K562 (cell line): ENCODE results near the gene RREB1. TPM values are rescaled to one million over a fixed set of nuclear protein-coding genes. Genes with fewer than 3 reads are reported as not detected.

Source experiments
- ATF7 ChIP-seq: fragments of 450-650 bp; IDR thresholded peaks from 2 replicates; pipeline ENCODE4 v1.7.1; 2014; ENCODE audit warnings: mild to moderate bottlenecking, moderate library complexity
- CREB3 ChIP-seq: fragments of 450-650 bp; conservative IDR thresholded peaks from 2 replicates; pipeline ENCODE4 v1.6.1; 2016; ENCODE audit warnings: missing genetic modification characterization, low read depth, mild to moderate bottlenecking, missing compliant biosample characterization, moderate library complexity
- DLX4 ChIP-seq: fragments of 250-450 bp; sonication (Bioruptor Pico); IDR thresholded peaks from 2 replicates; pipeline ENCODE4 v1.6.1; 2021; ENCODE audit warnings: mild to moderate bottlenecking
- DMBX1 ChIP-seq: fragments of 250-450 bp; sonication (Bioruptor Pico); IDR thresholded peaks from 2 replicates; pipeline ENCODE4 v1.8.0; 2022; ENCODE audit warnings: inconsistent platforms, mild to moderate bottlenecking, moderate library complexity, borderline replicate concordance
- ESRRB ChIP-seq: fragments of 250-450 bp; sonication (Bioruptor Pico); IDR thresholded peaks from 2 replicates; pipeline ENCODE4 v1.5.0; 2020; ENCODE audit warnings: mild to moderate bottlenecking, moderate library complexity, borderline replicate concordance
- ETV1 ChIP-seq: fragments of 450-650 bp; conservative IDR thresholded peaks from 2 replicates; pipeline ENCODE4 v1.6.1; 2016; ENCODE audit warnings: missing genetic modification characterization, control low read depth, low read depth, missing compliant biosample characterization
- FOXM1 ChIP-seq, 2 experiments: fragments of 450-650 bp in 1 of 2; sonication (generic) in 1 of 2; formaldehyde crosslinking in 1 of 2; IDR thresholded peaks; 2 replicates each; pipeline versions ENCODE4 v1.6.1 to v1.9.0; 2017 to 2022; ENCODE audit warnings: low read depth in 2 of 2, mild to moderate bottlenecking in 2 of 2, missing genetic modification reagents in 1 of 2, moderate library complexity in 1 of 2
- ILF3 ChIP-seq: fragments of 450-650 bp; IDR thresholded peaks from 2 replicates; pipeline ENCODE4 v1.6.1; 2018; ENCODE audit warnings: antibody characterized with exemption, mild to moderate bottlenecking, moderate library complexity, borderline replicate concordance
- KDM4B ChIP-seq, 2 experiments: fragments of 450-650 bp in 1 of 2; sonication (generic) in 1 of 2; IDR thresholded peaks; 2 replicates each; pipeline ENCODE4 v1.6.1; 2016 to 2017; ENCODE audit warnings: borderline replicate concordance in 2 of 2, antibody characterized with exemption in 1 of 2, low read depth in 1 of 2, mild to moderate bottlenecking in 1 of 2
- MITF ChIP-seq: IDR thresholded peaks from 2 replicates; pipeline ENCODE4 v1.6.1; 2014; ENCODE audit warnings: antibody characterized with exemption
- MYBL2 ChIP-seq, 2 experiments: fragments of 450-650 bp in 1 of 2; sonication (generic) in 1 of 2; formaldehyde crosslinking in 1 of 2; IDR thresholded peaks; 2 replicates each; pipeline versions ENCODE4 v1.6.1 to v1.8.1; 2017 to 2022; ENCODE audit warnings: borderline replicate concordance in 1 of 2, inconsistent platforms in 1 of 2, low read depth in 1 of 2, mild to moderate bottlenecking in 1 of 2, missing genetic modification reagents in 1 of 2, moderate library complexity in 1 of 2
- NFXL1 ChIP-seq: fragments of 450-650 bp; formaldehyde crosslinking; IDR thresholded peaks from 2 replicates; pipeline ENCODE4 v1.4.0; 2021; ENCODE audit warnings: mild to moderate bottlenecking
- PCBP2 ChIP-seq: fragments of 200-400 bp; formaldehyde crosslinking; IDR thresholded peaks from 2 replicates; pipeline ENCODE4 v1.6.1; 2018; ENCODE audit warnings: low read length, low read depth, mild to moderate bottlenecking, moderate library complexity; ENCODE audit not compliant: poor library complexity, severe bottlenecking
- POLR2AphosphoS5 ChIP-seq: IDR thresholded peaks from 2 replicates; pipeline ENCODE4 v1.6.1; 2011; ENCODE audit warnings: mild to moderate bottlenecking, low read depth, low read length, moderate library complexity; ENCODE audit not compliant: control insufficient read depth, insufficient read depth
- SIN3B ChIP-seq: fragments of 450-650 bp; IDR thresholded peaks from 2 replicates; pipeline ENCODE4 v1.6.1; 2017; ENCODE audit warnings: low read depth, mild to moderate bottlenecking, moderate library complexity
- SMAD4 ChIP-seq: fragments of 250-450 bp; sonication (Bioruptor Pico); conservative IDR thresholded peaks from 2 replicates; pipeline ENCODE4 v1.8.0; 2021; ENCODE audit warnings: inconsistent platforms, mild to moderate bottlenecking, moderate library complexity
- TGIF2 ChIP-seq: sonication (generic); formaldehyde crosslinking; IDR thresholded peaks from 2 replicates; pipeline ENCODE4 v1.8.1; 2022; ENCODE audit warnings: mild to moderate bottlenecking, missing genetic modification reagents, moderate library complexity
- YBX1 ChIP-seq: fragments of 450-650 bp; IDR thresholded peaks from 2 replicates; pipeline ENCODE4 v1.7.1; 2016; ENCODE audit warnings: mild to moderate bottlenecking
- ZBTB9 ChIP-seq: fragments of 450-650 bp; formaldehyde crosslinking; IDR thresholded peaks from 2 replicates; pipeline ENCODE4 v1.4.0; 2020; ENCODE audit warnings: mild to moderate bottlenecking, moderate library complexity
- ZNF253 ChIP-seq: fragments of 250-450 bp; sonication (Bioruptor Pico); conservative IDR thresholded peaks from 2 replicates; pipeline ENCODE4 v1.6.1; 2021; ENCODE audit warnings: mild to moderate bottlenecking
- ZNF586 ChIP-seq: fragments of 450-650 bp; formaldehyde crosslinking; conservative IDR thresholded peaks from 2 replicates; pipeline ENCODE4 v1.4.0; 2020; ENCODE audit warnings: mild to moderate bottlenecking, moderate library complexity
- polyA plus RNA-seq, 8 experiments: library from polyadenylated mRNA; depleted of rRNA in 4 of 8; stranded (reverse) in 5 of 8; unstranded in 3 of 8; fragments of >200 nt; fragmentation: Nextera tagmentation in 2 of 8; fragmentation: Illumina TruSeq in 1 of 8; extraction: Ambion mirVana in 2 of 8; extraction: Trizol in 1 of 8; gene quantifications; 2 replicates each; pipeline versions ENCODE4 v1.2.1 to v1.2.3, GENCODE V29; 2011 to 2014; ENCODE audit warnings: inconsistent platforms in 1 of 8, missing spikeins in 1 of 8
- total RNA-seq, 7 experiments: library from RNA; depleted of rRNA in 6 of 7; stranded (reverse); fragments of >200 nt in 6 of 7; fragmentation: Illumina TruSeq in 2 of 7; extraction: Trizol in 2 of 7; gene quantifications; 2 replicates each; pipeline versions ENCODE4 v1.2.1 to v1.2.3, GENCODE V29; 2011 to 2021; ENCODE audit warnings: low replicate concordance in 1 of 7

The RREB1 gene
- total and polyA plus RNA-seq, 9 of the 15 experiments (the other 6 are each of a cell fraction or from before 2014, with no cell fraction given), result 3.3 to 64.2 (median 19.3) TPM

- no peak for TF ChIP-seq DLX4 (CRISPR knock-in tag)
- no peak for TF ChIP-seq PCBP2
- no peak for TF ChIP-seq YBX1
- TF ChIP-seq ZBTB9 (CRISPR knock-in tag), result peak; percentile 69
- no peak; a peak in 1 of 4 replicates for TF ChIP-seq KDM4B (IDR thresholded peaks at IDR 0.05; ENCODE audit: borderline replicate concordance in 2 of 2, low read depth in 1 of 2)
- peak; percentile 16; the same call in 1 of the 2 replicates for TF ChIP-seq MITF
- TF ChIP-seq POLR2AphosphoS5, result peak; percentile 85
- no peak for TF ChIP-seq TGIF2 (CRISPR knock-in tag)
- no peak; the same call in 1 of the 2 replicates for TF ChIP-seq ZNF586
- TF ChIP-seq ATF7, result peak; percentile 86
- peak; percentile 61 for TF ChIP-seq CREB3 (tag)
- 0 out of 2 replicates have a peak, but pooled peaks have one; percentile 11 for TF ChIP-seq NFXL1 (CRISPR knock-in tag)
- peak; percentile 16; the same call in 1 of the 2 replicates for TF ChIP-seq SIN3B
- no peak for TF ChIP-seq ESRRB (CRISPR knock-in tag)
- TF ChIP-seq ZNF253 (CRISPR knock-in tag), result no peak
- 0 out of 2 replicates have a peak, but pooled peaks have one; percentile 15 for TF ChIP-seq ILF3
- TF ChIP-seq DMBX1 (CRISPR knock-in tag), result peak; percentile 79
- TF ChIP-seq SMAD4, result peak; percentile 76
- no peak for TF ChIP-seq MYBL2 (IDR thresholded peaks at IDR 0.05; ENCODE audit: low read depth)
- no peak for TF ChIP-seq MYBL2 (CRISPR knock-in tag; IDR thresholded peaks at IDR 0.05; ENCODE audit: borderline replicate concordance)
- peak; percentile 33; the same call in 1 of the 2 replicates for TF ChIP-seq FOXM1 (IDR thresholded peaks at IDR 0.05; ENCODE audit: low read depth)
- no peak for TF ChIP-seq FOXM1 (CRISPR knock-in tag; IDR thresholded peaks at IDR 0.05; ENCODE audit: low read depth)
- peak; percentile 78 for TF ChIP-seq ETV1
Measured at GRCh38 chr6:7201732-7202541, 94.2 kb downstream of the RREB1 start (continued).
